GM18498 (cell line): Measurements from ENCODE around the gene TCTA.

Experiments used
- ATAC-seq: cut with Tn5 transposase; IDR thresholded peaks from one replicate; pipeline ENCODE4 v1.9.1; 2021; ENCODE audit warnings: mild to moderate bottlenecking, moderate library complexity; ENCODE audit not compliant: unreplicated experiment

TCTA gene

DNA sequence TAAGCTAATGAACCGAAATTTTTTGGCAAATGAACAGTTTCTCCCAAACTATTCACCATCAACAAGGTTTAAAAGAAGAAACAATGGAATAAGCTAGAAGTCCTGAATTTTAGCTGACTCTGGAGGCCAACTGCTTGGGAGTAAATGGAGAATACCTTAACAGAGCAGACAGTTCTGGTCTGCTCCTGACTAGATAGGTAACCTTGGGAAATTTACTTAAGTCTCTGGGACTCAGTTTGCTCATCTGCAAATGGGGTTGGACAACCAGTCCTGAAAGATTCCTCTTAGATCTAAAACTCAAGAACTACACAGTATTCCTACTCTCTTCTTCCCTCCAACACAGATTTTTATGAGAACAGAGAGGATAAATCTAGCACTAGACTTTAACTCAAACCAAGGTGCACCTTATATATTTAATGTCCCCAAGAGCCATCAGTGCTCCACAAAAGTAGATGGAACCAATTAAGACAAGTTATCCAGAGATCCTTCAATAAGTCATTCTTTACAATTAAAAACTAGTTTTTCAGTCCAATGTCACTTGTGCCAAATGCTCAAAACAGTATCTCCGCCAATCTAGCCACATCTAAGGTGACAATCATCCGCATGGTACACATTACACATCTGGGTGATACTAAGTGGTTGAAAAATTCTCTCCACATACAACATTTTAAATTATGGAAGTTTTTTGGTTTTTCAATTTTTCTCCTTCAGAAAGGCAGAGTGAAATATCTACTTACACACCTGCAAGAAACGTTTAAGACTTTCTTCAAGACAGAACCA, 2.0 kb upstream of the TCTA start:
- ATAC-seq: no peak

DNA sequence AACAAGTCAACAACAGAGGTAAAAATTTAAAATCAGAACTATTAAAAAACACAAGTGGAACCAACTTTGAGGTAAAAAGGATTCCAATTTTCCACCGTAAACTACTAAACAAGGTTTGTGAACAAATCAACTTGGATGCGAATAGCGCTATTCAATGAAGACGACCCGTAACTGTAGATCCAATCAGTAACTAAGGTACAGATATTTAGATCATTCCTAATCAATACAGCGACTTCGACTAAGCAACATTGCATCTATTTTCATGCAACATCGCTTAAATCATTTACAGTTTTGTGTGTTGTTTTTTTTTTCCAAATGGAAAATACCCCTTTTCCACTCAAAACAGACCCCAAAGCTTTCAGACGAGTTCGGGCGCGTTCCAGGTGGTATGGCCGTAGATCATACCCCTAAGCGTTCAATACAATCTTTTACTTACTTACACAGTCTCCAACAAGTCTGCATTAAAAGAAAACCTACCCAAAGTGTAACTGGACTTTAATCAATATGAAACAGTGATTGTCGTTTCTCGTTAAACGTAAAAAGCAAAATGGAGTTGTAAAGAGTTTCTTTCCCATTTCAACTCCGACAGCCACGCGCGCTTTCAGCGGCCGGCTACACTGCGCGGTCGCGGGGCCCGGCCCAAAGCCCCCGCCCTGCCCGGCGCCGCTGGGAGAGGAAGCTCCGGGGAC, 1.2 kb upstream of the TCTA start:
- ATAC-seq: no peak

DNA sequence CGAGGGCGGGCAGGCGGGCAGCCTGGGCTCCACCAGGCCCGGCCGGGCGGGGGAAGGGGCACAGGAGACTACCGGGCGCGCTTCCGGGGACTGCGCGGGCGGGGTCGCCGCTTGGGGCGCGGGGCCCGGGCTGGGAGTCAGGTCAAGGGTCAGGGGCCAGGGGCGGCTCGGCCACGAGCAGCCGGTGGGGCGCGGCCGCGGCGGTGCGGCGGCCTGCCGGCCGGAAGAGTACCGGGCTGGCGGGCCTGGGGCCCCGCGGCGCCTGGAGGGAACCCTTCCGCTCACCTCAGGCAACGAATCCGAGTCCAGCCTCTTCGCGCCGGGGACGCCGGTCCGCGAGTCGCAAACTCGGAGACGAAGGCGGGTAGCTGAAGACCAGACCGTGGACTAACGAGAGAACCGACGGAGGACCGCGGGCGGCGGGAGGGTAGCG, 672 bp upstream of the TCTA start:
- peak; percentile 38 for ATAC-seq

DNA sequence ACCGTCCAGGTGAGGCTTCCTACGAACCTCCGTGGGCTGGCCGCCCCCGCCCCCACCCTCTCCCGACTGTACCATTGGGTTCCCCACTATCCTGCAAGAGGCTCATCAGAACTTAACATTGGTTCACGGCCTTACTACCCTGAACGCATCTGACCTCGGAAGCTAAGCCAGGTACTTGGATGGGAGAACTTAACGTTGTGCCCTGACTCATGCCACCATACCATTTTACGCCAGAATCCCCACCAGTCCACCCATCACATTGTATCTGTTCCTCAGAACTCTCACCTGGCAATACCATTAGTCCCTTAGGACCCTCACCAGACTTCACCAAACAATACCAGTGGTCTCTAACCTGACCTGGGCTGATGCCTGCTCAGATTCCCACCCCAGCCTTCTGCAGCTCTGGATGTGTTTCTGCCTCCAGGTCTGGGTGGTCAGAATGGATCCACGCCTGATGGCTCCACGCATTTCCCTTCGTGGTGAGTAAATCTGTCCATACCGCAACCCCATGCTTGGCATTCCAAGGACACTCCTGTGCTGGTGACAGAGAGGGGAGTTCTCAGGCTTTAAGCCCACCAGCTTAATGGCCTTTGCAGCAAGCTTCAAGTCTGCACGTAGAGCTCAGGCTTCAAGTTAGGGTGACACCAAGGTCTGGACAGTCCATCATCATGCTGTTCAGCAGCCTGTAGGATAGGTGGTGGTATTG, 562 bp downstream of the TCTA start:
- no peak for ATAC-seq

DNA sequence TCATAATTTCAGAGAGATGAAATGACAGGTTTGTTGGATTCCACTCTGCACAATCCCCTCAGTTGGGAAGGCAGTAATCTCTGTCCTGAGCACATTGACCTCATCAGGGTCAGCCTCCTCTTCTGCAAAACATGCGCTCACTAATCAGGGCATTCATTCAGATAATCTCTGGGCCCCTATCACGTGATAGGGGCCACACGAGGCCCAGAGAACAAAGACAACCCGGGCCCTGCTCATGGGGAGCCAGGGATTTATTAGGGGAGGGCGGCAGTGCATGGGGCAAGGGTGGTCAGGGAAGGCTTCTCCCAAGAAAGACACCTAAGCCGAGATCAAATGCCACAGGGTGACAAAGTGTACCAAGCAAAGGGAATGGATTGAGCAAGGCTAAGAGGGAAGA, 1.1 kb downstream of the TCTA start:
- ATAC-seq: no peak

DNA sequence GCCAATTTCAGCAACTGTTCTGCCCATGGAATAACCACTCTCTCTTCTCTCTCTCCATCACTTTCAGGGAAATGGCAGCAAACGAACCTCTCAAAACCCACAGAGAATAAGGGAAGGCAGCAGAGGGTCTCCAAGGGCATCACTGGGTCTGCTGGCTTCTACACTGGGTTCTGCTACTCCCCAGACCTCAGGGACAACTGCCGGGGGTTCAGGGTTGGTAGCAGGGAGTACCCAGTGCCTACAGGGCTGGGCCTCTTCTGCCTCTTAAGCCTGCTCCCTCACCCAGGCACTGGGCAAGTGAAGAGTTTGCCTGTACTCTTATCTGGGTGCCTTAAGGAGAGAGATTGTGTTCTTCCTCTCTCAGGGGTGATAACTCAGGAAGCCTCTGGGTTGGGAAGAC, 2.5 kb downstream of the TCTA start:
- ATAC-seq: no peak

DNA sequence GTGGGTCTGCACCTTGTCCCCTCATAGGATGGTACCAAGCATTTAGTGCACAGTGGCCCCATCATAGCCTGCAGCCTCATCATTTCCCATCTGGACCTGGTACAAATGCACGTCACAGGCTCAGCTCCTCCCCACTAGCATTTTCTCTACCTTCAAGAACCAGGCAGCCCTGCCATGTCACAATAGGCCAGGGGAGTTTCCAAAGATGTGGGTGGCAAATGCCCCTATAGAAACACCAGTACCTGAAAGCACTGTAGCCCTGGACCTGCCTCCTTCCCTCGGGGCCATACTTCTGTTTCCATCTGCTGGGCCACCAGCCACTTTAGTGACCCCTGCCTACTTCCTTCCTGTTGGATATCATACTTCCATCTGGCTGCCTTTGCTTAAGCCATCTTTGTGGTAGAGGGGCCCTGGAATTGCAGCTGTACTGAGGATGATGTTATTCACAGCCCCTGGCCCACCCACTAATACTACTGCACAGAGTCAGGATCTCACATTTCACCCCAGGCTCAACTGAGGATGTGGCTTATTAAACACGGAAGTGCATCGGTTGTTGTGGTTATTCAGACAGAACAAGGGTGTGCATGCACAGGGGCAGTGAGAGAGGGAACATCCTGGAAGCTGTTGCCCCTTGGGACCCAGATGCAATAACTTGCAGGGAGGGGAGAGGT, 3.8 kb downstream of the TCTA start:
- no peak for ATAC-seq

DNA sequence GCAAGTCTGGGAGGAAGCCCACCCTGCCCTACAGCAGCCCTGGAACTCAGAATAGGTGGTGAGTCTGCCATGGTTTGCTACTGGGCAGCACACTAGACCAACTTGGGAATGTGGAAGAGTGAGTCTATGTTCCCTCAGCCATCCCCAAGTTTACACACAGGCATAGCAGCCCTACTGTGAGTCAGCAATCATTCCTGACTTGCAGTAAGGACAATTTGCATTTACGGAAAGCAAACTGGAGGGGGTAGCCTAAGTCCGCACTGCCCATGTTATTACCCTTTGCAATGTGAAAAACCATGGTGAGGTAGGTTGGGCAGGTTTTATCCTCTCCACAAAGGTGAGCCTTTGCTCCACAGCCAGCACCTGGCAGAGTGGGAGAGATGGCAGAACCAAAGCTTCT, 4.6 kb downstream of the TCTA start:
- no peak for ATAC-seq

DNA sequence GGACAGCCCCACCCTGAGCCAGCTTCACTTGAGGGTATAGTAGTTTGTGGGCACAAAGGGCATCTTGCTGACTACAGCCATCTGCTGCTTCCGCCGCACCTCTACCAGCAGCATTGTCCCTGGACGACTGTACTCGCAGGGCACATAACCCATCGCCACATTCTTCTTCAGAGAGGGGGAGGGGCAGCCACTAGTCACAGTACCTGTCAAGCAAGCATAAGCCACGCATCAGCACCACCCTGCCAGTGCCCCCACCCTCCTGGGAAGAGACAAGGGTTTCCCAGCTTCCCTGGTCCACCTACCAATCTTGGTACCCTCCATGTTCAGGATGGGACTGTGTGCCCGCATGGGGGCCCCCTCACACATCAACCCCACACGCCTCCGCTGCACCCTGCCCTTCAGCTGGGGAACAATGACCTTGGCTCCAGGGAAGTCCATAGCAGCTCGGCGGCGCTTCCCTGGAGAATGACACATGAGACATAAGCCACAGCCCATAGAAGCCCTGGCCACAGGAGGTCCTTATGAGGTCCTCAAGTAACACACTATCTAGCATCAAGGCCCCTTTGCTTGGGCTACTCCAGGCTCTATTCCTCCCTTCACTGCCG, 5.4 kb downstream of the TCTA start:
- no peak for ATAC-seq

DNA sequence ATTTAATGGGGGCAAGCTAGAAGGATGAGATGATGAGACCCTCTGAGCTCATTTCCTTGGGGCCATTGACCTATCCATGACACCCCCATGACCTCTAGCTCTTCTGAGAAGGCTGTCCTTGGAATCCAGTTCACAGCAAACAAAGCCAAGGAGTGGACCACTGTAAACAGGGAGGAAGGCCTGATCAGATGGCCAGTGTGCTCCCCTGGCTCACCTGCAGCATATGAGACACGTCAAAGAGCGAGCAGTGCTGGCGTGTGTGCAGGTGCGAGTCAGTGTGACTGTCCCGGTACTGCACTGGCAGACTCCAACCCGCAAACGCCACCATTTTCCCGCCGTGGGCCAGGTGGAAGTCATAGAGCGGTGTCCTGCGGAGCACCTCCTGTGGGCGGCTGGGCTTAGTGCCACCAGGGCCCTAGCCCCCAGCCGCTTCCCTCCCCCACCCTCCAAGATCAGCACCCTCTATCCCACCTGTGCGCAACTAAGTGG, 9.7 kb downstream of the TCTA start:
- no peak for ATAC-seq

DNA sequence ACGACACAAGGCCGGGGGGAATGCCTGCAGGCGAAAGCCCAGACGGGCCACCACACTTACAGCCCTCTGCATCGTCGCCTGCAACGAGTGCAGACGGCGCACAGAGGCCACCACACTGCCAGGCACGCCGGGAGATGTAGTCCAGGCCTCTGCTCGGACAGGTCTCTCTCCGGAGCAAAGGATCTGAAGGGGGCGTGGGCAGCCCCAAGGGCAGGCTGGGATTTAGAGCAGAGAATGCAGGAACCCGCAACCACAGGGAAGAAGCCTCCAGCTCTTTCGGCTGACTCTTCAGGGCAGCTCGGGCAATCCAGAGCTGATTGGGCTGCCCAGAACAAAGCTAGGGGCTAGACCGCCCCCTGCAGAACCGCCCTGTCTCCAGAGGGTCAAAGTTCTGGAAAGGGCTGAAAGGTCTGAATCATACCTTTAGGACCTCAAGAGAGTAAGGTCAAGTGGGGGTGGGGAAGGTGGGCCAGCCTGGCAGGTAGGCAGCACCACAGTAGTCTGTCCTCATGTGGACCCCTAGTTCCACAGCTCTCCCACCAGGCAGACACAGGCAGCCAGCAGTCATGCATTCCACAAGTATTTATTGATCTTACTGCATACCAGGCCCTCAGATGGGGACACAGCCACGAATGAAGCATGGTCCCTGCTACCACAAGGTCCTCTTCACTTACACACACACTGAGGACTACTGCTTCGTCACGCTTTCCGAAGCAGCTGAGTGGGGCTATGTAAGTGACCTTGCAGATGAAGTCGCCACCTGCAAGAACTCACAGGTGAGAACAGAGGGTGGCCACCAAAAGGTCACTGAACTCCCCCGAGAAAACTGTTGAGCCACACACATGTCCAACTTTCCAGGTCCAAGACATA, 10.4 kb downstream of the TCTA start, which contains the start of gene AMT:
TSS of gene AMT (minus strand) at position 95 of the 870 bp plus-strand sequence. CDS start at position 72, 23 bp downstream.
- no peak for ATAC-seq

DNA sequence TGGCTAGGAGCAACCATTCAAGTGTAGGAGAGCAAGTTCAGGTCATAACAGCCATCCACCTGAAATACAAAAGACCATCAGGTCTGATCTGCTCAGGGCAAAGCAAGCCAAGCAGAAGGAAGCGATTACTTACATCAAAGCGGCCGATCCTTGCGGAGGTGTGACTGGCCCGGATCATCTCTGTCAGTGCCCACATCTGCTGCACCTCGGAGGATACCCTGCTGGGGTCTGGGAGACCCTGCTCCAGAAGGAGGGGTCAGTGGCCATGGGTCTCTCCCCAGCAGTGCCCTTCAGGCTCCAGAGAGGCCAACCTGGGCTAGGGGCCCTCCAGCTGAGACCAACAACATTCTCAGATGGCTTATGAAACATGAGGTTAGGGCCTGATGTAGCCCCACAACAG, 12.6 kb downstream of the TCTA start:
- ATAC-seq: no peak

DNA sequence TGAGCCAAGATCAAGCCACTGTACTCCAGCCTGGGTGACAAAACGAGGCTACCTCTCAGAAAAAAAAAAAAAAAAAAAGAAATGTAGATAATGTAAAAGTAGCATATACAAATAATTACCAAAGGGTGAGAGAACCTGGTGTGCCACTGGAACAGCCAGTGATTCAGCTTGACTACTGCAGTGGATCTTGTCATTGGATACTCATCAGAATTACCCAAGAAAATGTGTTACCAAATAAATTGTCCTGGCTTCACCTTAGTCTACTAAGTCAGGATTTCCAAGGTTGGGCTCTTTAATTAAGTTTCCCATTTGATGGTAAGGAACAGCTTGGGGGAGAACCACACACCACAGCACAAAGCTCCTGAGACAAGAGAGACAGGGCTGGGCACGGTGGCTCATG, 15.4 kb downstream of the TCTA start:
- no peak for ATAC-seq

DNA sequence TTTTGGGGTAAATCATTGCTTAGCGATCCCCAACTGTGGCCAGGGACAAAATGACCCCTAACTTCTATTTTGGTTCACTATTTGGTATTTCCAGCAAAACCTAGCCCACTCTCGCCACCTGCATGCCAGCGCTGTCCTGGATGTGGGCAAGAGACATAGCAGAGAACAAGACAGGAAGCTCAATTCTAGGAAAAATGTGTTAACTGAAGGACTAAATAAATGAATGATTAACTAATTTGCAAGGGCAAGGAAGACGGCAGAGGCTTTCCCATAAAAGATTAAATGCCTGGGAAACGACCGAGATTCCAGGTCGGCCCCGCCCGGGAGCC, 16.5 kb downstream of the TCTA start:
- ATAC-seq: no peak

DNA sequence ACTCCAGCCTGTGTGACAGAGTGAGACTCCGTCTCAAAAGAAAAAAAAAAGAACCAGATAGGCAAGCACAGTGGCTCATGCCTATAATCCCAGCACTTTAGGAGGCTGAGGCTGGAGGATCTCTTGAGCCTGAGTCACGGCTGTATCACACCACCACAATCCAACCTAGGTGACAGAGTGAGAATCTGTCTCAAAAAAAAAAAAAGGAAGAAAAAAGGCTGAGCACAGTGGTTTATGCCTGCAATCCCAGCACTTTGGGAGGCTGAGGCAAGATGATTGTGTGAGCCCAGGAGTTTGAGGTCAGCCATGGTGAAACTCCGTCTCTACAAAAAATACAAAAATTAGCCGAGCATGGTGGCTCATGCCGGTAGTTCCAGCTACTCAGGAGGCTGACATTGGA, 22.5 kb downstream of the TCTA start:
- ATAC-seq: no peak

DNA sequence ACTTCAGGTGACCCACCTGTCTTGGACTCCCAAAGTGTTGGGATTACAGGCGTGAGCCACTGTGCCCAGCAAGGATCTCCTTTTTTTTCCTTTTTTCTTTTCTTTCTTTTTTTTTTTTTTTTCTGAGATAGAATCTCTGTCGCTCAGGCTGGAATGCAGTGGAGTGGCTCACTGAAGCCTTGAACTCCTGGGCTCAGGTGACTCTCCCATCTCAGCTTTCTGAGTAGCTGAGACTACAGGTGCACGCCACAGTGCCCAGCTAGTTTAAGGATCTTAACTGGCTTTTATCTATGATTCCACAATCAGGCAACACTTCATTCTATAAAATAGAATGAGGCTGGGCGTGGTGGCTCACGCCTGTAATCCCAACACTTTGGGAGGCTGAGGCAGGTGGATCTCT, 33.2 kb downstream of the TCTA start:
- ATAC-seq: no peak

DNA sequence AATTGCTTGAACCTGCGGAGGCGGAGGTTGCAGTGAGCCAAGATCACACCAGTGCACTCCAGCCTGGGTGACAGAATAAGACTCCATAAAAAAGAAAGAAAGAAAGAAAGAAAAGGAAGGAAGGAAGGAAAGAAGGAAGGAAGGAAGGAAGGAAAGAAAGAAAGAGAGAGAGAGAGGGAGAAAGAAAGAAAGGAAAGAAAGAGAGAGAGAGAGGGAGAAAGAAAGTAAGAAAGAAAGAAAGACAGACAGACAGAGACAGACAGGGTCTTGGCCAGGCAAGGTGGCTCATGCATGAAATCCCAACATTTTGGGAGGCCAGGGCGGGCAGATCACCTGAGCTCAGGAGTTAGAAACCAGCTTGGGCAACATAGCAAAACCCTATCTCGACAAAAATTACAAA, 41.4 kb downstream of the TCTA start:
- ATAC-seq: no peak

DNA sequence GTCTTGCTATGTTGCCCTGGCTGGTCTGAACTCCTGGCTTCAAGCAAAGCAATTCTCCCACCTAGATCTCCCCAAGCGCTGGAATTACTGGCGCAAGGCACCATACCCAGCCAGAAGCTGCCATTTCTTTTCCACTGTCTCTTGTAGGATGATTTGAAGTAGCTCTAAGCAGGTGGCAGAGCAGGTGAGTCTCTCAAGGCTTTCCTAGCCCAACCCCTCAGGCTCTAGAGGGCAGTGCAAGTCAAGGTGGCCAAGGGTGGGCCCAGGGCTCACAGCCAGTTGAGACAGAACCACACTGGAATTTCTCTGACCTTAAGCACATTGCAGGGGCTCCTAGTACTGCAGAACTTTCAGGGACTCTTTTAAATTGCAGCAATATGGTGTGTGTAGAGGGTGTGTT, 42.2 kb downstream of the TCTA start:
- no peak for ATAC-seq

DNA sequence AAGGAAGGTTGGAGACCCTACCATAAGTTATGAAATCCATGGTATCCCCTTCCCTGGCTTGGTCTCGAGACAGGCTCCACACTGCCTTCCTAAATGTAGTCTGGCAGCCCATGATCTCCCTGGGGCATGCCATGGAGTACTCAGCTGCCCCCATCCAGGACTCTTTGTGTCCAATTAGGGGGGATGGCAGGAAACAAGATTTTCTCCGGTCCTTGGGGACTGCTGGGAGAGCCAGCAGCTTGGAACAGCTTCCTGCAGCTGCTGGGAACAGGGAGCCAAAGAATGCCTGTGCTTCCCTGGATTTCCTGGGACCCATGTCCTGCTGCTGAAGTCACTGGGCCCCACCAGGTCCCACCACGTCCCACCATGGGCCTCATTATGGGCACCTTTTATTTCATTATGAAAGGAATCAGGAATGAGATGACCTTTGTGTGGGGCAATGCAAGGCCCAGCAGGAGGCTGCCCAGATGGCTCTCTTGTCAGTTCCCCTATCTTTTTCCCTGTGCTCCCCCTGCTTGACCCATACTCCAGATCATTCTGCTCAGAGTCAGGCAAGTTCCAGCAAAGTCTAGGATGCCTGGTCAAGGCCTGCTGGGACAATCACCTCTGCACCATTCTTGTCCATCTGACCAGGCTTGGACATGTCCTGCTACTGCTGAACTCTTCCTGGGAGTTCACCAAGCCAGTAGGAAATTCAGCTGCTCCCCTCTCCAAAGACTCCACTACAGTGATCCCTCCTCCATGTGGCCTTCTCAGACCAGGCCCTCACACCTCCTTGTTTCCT, 42.9 kb downstream of the TCTA start:
- ATAC-seq: no peak
